ENCODE data around the gene GEMIN5. TPM values are rescaled to one million over a fixed set of nuclear protein-coding genes. Genes with fewer than 3 reads are reported as not detected.

Gene GEMIN5
- total RNA-seq, 1 donor from 2014 or later: 18.8 TPM

- FAIRE-seq (no peak), DNase-seq (ENCODE audit: low spot score in 2 of 2) (peak; percentile 84 to 87)
Measured at GRCh38 chr5:154857530-154858296, 80.3 kb downstream of the GEMIN5 start.

GRCh38 chr5:154851351-154851750, 86.7 kb downstream of the GEMIN5 start:
- FAIRE-seq (no peak), DNase-seq (ENCODE audit: low spot score in 2 of 2) (no peak)

GRCh38 chr5:154850255-154851062, 87.6 kb downstream of the GEMIN5 start, which contains the start of gene FAXDC2:
FAXDC2 (minus strand) TSS chr5:154850603; CDS start chr5:154838178, 12,425 bp downstream.
- DNase-seq (ENCODE audit: low spot score in 2 of 2) (peak; percentile 60 to 70), FAIRE-seq (no peak)

DNA sequence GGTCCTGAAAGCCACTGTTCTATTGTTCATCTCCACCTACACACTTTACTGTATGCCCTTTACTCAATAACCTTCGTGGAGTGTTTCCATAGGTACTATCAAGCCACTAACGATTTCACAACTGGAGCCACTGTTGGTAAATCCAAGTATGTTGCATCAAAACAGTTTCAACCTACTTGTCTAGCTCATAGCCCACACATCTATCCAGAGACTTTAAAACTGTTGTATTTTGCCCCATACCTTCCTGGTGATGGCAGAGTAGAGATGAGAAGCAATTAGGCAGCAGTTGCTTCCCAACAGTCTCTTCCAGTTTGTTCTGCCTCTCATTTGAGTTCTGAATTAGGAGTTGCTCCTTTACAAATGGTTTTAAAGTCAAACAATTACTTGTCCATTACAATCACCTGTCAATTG, 88.2 kb downstream of the GEMIN5 start:
- FAIRE-seq: no peak
- no peak for DNase-seq (ENCODE audit: low spot score in 2 of 2)

DNA sequence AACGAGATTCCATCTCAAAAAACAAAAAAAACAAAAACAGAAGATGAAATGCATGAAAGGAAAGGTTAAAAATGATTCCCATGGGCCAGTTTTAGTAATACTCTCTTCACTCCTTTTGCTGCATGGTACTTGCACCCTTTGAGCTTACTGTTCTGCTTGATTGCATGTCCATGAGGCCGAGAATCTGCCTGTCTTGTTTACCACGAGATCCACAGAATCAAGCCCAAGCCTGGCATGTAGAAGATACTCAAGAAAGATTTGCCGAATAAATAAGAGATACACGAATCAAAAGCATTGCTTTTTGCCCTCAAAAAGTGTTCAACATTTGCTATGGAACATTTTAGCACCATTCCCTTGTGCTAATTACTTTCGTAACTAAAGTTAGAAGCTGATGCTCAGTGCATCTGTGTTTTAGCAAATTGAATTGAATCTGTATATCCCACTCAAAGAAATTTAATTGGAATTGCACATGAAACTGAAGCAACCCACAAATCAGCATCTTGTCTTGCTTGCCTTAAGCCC, 88.7 kb downstream of the GEMIN5 start:
- no peak for DNase-seq (ENCODE audit: low spot score in 2 of 2)
- FAIRE-seq: no peak

- DNase-seq (ENCODE audit: low spot score in 2 of 2) (no peak), FAIRE-seq (no peak)
Measured at GRCh38 chr5:154844809-154845208, 93.2 kb downstream of the GEMIN5 start.

DNA sequence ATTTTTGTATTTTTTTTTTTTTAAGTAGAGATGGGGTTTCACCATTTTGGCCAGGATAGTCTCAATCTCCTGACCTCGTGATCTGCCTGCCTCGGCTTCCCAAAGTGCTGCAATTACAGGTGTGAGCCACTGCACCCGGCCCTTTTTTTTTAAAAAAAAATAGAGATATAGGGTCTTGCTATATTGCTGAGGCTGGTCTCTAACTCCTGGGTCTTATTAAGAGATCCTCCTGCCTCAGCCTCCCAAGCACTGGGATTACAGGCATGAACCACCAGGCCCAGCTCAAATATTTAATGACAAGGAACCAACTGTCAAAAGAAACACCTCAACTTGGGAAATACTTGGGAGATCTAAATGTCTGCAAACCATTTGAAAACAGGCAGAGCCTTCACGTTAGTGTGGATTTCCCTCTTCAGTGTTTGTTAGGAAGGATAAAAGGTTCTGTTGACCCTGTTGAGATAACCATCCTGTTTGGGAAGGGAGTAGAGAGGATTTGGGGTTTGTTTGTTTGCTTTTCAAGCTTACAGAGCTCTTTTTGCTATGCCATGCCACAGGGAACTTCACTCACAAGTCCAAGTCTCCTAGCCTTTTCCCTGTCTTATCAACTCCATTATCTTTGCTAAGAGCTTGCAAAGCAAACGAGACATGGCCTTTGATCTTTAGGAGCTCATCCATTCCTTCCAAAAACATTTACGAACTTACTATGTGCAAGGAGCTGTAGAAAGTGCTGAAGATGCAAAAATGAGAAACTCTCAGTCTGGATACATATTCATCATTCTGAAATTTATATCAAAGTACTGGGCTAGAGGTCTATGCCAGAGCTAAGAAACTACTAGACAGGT, 95.1 kb downstream of the GEMIN5 start:
- DNase-seq (ENCODE audit: low spot score in 2 of 2): no peak
- FAIRE-seq: no peak

- no peak for FAIRE-seq
- no peak for DNase-seq (ENCODE audit: low spot score in 2 of 2)
Measured at GRCh38 chr5:154841273-154841661, 96.7 kb downstream of the GEMIN5 start.

GRCh38 chr5:154840435-154841272, 97.4 kb downstream of the GEMIN5 start:
- no peak for DNase-seq (ENCODE audit: low spot score in 2 of 2)
- FAIRE-seq: no peak

Other genes with a start within 250 kb of the GEMIN5 start
- 30.6 TPM for gene LARP1, start 182.8 kb downstream of the GEMIN5 start, total RNA-seq
- 2.4 TPM for gene FAXDC2, start 87.6 kb downstream of the GEMIN5 start, total RNA-seq
- 118 TPM for gene CNOT8, start 79.6 kb downstream of the GEMIN5 start, total RNA-seq
- 28.1 TPM for gene MRPL22, start 2.9 kb upstream of the GEMIN5 start, total RNA-seq
- 0.41 TPM for gene KIF4B, start 75.5 kb upstream of the GEMIN5 start, total RNA-seq